ENCODE data around the gene FOXP2.

GRCh38 chr7:114687238-114687637 is 272.6 kb downstream of the FOXP2 start:
- TF ChIP-seq CTCF (IDR thresholded peaks at IDR 0.05) (no peak), POLR2A (IDR thresholded peaks at IDR 0.05) (no peak)
